GM21360 (cell line): ENCODE data around the gene SMARCE1.

ENCODE experiments used
- ATAC-seq: cut with Tn5 transposase; IDR thresholded peaks from one replicate; pipeline ENCODE4 v1.9.1; 2021; ENCODE audit warnings: mild to moderate bottlenecking, moderate library complexity; ENCODE audit not compliant: unreplicated experiment

SMARCE1 gene

DNA sequence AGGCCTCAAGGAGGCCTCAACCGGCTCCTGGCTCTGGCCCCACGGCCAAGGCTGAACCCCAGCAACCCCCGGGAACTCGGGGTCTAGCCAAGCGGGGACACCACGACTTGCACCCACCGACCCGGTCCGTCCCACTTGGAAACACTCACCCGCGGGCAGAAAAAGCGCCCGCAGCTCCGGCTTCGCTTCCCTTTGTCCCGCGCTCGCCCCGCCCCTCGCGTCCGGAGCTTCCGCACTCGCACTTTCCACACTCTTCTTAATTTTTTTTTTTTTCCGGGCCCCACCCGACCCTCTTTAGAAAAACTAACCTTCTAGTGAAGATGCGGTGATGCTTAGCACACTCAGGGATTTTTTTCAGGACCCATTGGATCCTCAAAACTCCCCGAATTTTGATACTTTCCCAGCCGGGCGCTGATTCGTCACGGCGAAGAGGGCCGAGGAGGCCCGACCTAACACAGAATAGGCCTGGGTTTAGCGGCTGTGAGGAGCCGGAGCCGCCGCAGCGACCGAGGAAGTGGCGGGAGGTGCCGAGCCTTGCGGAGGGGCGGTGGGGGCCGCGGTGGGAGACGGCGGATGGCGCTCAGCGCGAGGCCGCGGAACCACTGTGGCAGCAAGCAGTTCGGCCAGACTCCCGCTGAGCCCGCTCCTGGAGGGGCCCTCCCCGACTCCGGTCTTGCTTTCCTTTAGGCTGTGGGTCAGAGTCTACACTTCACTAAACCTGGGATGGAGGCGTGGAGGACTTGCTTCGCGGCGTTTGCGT is at the start of gene SMARCE1:
Gene SMARCE1, minus strand, starts transcription at position 195 of the 760 bp plus-strand sequence. CDS start 2,016 bp downstream, outside the sequence.
- ATAC-seq, result peak; percentile 53

DNA sequence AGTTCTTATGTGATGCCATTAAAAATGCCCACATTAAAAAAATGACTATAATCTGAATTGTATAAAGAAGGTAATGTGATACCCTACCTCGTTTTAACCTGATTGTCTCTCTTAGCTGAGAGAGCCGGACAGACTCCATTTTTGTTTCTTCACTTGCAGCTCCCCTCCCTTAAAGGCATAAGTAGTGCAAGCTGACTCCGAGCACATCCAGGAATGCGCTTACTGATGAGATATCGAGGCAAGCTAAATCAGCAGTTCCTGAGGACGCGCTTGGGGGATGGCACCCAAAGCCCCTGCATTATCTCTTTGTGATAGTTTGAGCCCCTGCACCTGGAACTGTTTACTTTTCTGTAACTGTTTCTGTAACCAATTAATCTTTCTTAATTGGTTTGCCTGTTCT is 49.7 kb upstream of the SMARCE1 start:
- no peak for ATAC-seq

DNA sequence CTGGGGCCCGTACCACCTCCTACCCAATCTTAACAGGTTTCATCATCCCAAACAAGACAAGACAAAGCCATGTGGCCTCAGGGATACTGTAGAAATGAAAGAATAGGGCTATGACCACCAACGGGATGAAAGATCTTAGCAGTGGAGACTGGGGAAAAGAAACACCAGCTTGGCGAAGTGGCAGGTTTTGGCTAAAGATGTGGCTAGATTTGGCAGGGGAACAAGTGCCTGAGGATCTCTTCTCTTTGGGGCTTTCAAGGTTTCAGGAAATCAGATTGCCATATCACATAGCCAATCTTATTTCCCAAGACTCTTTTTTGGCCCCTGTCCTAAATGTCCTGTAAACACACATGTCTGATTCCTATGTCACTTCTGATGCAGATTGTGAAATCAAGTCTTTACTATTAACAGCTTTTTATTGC is 49.0 kb upstream of the SMARCE1 start:
- no peak for ATAC-seq

DNA sequence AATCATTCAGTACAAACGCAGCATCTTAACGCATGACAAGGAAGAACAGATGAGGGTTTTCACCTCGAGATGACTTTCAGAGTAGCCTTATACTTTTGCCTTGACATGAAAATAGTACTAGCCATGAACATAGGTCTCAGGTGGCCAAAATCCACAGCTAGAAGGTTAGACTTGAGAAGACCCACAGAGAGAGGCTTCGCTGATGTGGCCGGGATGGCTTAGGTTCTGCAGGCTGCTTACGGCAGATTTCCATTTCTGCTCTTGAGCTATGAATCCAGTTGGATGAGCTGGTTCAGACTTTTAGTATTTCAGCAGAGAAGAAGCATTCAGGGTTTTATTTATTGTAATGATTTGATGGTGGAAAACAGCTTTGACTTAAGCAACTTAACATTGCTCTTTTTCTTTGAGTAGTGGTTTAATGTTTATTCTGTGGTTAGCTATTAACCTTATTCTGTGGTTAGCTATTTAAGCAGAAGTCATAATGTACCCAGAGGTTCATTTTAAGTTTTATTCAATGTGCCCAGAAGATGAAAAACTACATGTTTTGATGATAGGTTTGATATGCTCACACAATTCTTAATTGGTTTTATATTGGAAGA is 48.4 kb upstream of the SMARCE1 start:
- no peak for ATAC-seq

DNA sequence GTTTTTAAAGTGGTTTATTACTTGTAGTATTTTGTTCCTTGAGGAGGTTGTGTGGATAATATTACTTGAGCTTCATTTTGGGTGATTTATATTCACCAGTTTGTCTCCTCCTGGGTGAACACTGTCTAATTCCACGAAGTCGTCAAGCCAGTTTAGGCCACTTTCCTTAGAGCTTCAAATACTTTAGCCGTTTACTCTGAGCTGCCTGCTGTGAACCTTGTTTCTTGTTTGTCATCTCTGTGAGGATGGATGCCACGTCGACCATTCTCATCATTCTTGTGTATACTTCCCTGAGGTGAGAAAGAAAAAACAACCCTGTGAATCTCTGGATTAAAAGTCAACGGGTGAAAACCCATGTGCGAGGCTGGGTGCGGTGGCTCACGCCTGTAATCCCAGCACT is 47.0 kb upstream of the SMARCE1 start:
- ATAC-seq, result no peak

DNA sequence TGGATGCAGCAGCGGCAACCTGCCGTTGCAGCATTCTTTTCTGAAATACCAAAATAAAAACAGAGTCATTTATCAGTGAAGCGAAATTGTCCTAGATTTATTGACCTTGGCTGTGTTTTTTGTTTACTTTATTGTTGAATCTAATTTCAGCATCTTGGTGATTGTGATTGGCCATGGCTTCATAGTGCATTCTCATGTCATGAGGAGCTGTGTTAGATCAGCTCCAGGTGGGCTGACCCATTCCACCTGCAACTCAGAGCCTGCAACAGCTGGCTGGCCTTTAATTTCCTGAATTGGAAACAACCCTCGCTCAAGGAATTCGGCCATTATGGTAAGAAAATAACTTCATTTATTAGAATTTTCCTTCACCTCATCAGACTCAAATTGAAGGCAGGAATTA is 39.5 kb upstream of the SMARCE1 start:
- ATAC-seq, result no peak

DNA sequence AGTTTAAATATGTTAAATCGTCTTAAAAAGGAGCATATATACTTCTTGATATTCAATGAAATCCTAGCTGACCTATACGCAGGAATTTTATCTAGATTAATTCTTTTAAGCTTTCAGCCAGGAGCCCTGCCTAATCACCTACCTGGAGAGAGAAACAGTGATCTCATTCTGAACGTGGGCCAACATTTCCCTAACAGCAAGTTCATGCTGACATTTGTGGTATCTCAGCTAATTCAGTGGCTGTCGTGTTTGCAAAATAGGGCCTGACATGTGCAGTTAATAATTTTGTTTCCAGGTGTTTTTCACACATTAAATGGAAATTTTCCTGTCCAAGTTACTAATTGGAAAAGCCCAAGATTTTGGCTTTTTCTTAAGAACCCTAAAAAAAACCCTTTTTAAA is 38.6 kb upstream of the SMARCE1 start:
- no peak for ATAC-seq

DNA sequence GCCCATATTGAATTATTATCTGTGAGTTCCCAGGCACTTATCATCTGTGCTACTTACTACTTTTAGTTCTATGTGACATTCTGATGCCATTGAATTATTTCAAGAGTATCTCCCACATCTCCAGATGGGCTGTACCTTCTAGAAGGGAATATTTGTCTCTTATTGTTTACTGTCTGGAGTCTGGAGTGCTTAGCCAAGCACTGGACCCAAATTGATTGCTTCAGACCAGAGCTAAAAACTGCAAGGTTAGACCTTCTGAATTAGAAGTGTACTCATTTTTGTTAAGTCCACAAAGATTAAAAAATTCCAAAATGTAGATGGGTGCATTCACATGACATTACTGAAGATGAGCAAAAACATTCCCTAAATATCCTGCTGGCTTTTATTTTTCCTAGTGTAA is 33.4 kb upstream of the SMARCE1 start:
- ATAC-seq, result no peak

DNA sequence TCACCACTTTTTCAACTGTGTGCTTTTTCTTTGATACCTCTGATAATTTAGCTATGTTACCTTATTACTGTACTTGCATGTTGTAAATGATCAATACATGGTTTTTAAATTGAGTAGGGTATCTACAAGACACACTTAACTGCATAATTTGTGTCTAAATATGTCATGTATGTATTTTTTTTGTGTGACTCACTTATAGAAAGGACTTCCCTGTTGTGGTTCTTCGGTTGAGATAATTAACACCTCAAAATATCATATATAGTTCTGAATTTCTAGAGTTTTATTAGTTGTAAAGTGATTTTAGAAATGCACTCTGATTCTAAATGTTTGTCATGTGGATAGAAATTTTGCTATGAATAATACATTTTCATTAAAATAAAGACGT is 31.9 kb upstream of the SMARCE1 start:
- no peak for ATAC-seq

DNA sequence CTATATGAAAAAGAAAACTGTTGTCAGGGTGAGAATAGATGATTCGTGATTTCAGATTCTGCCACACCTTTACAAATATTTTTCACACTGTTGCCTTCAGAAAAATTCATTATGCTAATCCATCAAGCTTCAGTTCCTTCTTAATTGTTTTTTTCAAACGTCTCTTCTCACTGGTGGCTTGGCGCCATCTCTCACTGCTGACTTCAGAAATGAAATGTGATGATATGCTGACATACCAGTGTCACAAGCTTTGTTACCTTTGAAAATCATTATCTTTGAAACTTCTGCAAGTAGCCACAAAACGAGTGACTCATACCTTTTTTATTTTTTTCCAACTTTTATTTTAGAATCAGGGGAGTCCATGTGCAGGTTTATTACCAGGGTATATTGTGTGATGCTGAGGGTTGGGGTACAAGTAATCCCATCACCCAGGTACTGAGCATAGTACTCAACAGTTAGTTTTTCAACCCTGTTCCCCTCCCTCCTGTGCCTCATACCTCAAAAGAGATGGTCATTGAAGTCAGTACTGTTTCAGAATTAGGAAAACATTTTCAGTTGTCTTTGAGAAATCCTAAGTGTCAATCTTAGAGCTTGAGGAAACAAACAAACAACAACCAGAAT is 31.4 kb upstream of the SMARCE1 start:
- no peak for ATAC-seq

DNA sequence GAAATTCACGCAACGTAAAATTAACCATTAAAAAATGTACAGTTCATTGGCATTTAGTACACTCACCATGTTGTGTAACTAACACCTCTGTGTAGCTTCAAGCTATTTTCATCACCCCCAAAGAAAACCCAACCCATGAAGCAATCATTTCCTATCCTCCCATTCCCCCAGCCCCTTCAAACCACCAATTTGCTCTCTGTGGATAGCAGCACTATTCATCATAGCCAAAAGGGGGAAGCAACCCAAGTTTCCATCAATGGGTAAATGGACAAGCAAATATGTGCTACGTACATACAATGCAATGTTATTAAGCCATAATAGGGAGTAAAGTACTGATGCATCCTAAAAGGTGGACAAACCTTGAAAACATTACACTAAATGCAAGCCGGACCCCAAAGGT is 28.3 kb upstream of the SMARCE1 start:
- no peak for ATAC-seq

DNA sequence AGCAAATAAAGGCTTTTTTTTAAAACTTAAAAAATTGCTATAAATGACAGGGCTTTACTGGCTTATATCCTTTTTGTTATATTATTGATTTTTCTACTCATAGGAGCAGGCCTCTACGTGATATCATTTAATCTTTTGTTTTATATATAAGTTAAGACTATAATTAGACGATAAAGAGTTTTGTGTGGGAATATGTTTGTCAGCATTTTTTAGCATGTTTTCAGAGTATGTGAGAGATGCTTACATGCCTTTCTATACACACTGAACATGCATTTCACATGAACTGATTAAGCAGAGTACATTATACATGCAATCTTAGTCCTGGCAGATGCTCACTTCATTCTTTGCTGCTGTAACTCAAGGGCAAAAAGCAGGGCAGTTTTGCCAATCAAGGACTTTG is 25.0 kb upstream of the SMARCE1 start:
- no peak for ATAC-seq

DNA sequence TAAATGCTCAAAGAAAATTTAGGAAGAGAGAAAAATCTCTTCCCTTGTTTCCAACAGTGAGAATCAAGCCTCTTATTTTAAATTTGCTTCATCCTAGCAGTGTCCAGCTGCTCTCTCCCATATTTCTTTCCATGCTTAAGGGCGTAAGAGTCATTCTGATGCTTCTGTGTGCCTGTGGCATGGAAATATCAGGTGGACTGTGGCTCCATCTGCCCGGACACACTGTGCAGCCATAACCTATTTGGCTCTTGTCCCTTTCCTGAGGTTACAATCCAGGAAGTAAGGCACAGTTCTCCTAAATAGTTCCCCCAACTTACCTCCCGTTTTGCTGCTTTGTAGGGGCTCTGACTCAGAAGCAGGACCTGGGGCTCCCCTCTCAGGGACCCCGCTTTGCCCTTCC is 23.7 kb upstream of the SMARCE1 start:
- no peak for ATAC-seq

DNA sequence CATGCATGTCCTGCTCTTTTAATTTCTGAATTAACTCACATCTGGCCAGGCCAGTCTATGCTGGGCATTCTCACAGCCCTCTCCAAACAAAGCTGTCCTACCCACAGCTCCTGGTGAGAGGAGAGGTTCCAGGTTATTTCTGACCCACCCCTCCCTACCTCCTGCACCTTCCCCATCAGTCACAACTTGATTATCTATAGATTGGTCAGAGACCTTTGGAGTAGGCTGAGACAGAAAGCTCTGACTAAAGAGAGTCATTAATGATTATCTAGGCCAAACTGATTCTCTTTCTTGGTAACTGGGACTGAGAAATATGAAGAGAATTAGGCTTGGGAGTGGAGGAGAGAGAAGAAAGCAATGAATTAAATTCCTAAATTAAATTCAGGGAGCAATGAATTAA is 18.7 kb upstream of the SMARCE1 start:
- ATAC-seq, result no peak

DNA sequence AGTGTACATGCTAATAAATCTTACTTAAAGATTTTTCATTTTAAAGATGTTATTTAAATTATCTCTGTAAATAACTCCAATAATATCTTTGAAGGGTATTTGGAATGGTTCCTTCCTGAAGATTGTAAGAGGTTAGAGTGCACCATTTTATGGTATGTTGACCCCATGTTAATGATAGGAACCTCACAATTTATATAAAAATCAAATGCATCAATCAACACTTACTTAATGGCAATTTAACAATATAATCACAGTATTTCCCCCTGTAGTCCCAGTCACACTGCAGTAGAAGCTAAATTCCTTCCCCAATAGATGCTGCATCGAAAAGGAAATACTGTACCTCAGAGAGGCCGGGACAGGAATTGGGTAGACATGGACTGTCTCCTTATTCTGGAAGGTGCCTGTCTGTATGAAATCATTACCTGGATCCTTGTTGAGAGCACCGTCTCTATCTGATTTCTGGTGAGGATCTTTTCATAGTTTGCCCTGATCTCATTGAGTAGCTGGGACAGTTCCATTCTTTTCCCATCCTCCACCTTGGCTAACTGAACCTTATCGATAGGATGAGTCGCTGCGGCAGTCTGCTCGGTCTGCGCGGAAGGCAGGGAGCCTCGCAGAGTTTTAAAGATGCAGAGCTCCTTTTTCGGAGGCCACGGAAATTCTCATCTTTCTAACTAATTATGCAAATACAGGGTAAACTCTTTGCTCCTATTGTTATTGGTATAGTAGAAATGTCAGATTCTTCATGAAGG is 17.1 kb upstream of the SMARCE1 start, which contains the start of gene KRT222:
Gene KRT222, minus strand, starts transcription at position 596 of the 752 bp plus-strand sequence. Its CDS starts 78 bp downstream, at position 518.
- no peak for ATAC-seq

DNA sequence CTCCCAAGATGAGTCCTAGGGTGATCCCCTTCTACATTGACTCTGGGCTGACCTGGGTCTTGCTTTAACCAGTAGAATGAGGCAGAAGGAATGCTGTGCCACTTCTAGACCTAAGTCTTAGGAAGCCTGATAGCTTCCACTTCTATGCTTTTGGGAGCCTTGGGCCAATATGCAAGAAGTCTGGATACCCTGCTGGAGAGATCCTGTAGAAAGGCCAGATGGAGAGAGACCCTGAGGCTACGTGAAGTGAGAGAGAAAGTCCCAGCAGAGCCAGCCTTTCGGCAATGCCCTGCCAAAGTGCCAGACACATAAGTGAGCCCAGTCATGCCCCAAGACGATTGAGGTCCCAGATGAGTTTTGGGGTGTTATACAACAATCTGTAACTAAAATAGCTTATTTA is 15.6 kb upstream of the SMARCE1 start:
- ATAC-seq, result no peak

DNA sequence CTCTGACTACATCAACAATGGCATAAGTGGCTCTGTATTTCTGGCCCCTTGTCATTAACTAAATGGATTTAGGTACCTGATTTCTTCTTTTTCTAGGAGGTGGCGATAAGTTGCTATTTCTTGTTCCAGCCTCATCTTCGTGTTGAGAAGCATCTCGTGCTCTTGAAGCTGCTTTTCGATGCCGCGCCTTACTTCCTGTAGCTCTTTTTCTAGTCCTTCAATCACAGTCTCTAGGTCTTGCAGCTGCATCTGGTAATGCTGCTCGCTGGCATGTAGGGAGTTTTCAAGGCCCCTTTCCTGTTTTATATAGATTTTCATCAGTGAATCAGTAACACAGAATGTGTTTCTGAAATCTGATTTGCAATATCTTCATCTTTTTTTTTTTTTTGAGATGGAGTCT is 12.3 kb upstream of the SMARCE1 start:
- ATAC-seq, result no peak

DNA sequence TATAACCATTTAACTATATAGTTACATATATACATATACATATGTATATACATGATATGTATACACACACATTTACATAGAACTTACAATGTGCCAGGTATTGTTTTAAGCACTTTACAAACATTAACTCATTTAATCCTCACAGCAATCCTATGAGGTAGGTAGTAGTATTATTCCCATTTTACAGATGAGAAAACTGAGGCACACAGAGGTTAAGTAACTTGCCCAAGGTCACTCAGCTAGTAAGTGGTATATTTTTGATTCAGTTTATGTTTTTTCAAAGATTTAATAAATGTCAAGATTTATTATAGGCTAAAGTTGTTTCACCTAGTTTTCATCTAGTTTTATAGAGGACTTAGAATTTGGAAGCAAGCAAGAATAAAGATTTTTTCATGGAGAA is 10.8 kb upstream of the SMARCE1 start:
- ATAC-seq, result no peak

DNA sequence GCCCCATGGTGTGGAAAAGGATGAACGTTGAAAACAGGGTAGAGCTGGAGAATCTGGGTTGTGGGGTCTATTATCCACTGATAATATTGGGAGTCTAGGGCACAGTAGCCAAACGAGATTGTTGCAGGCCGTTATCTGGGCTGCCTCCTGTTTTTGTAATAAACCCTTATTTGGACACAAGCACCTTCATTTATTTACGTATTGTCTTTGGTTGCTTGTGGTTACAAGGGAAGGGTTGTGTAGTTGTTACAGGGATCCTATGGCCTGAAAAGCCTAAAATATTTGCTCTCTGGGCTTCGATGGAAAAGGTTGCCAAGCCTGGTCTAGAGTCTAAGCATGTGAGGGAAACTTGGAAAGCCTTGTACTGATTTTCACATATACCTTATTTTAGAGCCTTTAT is 4.3 kb upstream of the SMARCE1 start:
- ATAC-seq, result no peak

DNA sequence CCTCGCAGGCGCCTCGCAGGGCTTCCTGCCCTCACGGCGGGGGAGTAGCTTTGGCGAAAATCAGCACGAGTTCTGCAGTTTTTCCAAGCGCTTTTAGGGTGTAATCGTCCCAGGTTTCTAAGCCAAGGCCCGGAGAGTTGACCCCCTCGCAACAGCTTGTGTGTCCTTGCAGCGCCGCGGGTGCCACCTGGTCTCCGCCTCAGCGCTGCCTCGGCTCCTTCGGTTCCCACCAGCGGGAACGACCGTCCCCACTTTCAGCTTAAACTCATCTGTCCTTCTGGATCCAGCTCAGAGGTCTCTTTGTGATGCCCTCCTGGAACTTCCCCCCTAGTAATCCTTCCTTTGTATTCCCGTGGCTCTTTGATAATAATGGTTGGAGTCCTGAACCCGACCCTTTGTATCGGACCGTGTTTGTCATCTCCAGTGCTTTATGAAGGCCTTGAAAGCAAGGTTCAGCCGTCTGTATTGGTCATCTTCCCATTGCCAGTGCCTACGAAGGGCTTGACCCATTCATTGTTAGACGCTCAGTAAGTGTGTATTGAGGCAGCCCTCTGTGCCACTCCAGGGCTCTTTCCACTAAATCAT is 858 bp upstream of the SMARCE1 start:
- ATAC-seq, result peak; percentile 23
